Breast epithelium (tissue), 3 donors: ENCODE results near the gene YPEL2.

Experiments
- POLR2A ChIP-seq: fragments of 450-650 bp; IDR thresholded peaks from one replicate; pipeline ENCODE4 v1.6.1; 2016; ENCODE audit warnings: antibody characterized with exemption, mild to moderate bottlenecking, moderate library complexity
- TF ChIP-seq, protein P1 (sequence below), 3 donors: fragments of 450-650 bp; IDR thresholded peaks; one replicate each; pipeline ENCODE4 v1.5.1; 2016 to 2017; ENCODE audit warnings: antibody characterized with exemption in 3 of 3, mild to moderate bottlenecking in 3 of 3, moderate library complexity in 3 of 3

DNA sequence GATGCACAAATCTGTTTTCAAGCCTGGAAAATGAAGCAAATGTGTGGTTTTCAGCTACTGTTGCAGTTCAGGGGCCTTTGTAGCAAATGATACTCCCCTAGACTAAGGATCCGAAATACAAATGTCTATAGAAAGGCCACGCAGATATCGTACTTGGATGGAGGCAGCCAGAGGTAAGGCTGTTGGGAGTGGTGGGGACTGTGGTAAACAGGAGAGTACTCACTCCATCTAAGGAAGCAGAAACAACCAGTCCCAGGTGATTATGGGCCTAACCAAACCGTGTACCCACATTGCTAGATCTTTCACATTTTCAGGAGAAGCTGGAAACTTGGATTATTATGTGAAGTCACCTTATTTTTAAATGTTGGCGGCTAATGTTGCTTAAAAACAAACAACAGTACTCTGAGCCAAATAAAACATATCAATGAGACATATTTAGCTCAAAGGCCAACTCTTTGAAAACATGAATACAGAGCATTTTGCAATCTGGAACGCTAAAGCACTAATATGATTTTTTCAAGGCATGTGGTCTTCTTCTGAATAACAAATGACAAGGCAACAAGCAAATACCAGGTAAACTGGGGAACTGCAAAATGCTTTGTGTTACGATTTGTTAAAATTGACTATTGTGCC, 110.1 kb downstream of the YPEL2 start:
- TF ChIP-seq, protein P1, sequence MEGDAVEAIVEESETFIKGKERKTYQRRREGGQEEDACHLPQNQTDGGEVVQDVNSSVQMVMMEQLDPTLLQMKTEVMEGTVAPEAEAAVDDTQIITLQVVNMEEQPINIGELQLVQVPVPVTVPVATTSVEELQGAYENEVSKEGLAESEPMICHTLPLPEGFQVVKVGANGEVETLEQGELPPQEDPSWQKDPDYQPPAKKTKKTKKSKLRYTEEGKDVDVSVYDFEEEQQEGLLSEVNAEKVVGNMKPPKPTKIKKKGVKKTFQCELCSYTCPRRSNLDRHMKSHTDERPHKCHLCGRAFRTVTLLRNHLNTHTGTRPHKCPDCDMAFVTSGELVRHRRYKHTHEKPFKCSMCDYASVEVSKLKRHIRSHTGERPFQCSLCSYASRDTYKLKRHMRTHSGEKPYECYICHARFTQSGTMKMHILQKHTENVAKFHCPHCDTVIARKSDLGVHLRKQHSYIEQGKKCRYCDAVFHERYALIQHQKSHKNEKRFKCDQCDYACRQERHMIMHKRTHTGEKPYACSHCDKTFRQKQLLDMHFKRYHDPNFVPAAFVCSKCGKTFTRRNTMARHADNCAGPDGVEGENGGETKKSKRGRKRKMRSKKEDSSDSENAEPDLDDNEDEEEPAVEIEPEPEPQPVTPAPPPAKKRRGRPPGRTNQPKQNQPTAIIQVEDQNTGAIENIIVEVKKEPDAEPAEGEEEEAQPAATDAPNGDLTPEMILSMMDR (IDR thresholded peaks at IDR 0.05), result no peak
- no peak for TF ChIP-seq POLR2A
